HG03457 (cell line): ENCODE data around the gene GSTO2.

Source experiments
- ATAC-seq: cut with Tn5 transposase; IDR thresholded peaks from one replicate; pipeline ENCODE4 v1.9.1; 2021; ENCODE audit warnings: moderate number of reproducible peaks; ENCODE audit not compliant: unreplicated experiment

GSTO2 gene

GRCh38 chr10:104279550-104280259 lies 10.7 kb downstream of the GSTO2 start:
- ATAC-seq: no peak

DNA sequence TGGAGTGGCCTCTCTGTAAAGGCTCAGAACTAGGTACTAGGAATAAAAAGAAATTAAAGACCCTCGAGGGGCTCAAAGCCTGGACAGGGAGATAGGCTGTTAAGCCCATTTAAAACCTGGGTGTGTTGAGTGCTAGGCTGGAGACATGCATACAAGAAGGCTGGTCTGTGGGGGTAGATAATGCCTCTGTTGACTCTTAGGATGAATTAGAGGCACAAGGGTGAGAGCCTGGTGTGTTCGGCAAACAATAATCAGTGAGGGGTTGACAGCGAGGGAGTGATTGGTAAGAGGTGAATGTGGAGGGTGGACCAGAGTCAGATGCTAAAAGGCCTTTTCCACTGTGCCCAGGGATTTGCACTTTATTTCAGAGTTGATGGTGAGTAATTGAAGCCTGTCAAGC lies 12.7 kb downstream of the GSTO2 start:
- ATAC-seq: no peak

DNA sequence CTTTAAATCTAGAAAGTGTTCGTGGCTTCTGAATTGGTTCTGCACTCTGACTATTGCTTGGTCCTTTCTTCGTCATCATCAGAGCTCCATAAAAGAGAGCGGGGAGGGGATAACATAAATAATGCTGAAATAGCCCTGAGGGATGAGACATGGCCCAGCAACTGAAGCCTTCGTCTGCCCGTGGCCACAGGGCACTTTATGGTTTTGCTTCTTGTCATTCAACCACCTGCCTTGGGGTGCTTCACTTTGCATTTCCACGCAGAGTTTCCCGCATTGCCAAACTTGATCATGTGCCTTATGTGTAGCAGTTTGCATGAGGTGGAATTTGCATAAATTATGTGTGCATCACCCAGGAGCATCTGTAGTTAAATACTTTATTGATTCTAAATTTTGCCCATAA lies 15.9 kb downstream of the GSTO2 start:
- no peak for ATAC-seq

DNA sequence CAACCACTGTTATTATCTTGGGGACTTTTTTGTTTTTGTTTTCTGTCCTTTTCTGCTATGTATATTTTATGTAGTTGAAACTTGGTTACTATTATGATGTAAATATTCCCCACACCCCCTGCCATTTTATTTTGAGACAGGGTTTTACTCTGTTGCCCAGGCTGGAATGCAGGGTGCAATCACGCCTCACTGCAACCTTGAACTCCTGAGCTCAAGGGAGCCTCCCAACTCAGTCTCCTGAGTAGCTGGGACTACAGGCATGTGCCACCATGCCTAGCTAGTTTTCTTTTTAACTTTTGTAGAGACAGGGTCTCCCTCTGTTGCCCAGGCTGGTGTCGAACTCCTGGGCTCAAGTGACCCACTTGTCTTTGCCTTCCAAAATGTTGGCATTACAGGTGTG lies 18.0 kb downstream of the GSTO2 start:
- no peak for ATAC-seq

DNA sequence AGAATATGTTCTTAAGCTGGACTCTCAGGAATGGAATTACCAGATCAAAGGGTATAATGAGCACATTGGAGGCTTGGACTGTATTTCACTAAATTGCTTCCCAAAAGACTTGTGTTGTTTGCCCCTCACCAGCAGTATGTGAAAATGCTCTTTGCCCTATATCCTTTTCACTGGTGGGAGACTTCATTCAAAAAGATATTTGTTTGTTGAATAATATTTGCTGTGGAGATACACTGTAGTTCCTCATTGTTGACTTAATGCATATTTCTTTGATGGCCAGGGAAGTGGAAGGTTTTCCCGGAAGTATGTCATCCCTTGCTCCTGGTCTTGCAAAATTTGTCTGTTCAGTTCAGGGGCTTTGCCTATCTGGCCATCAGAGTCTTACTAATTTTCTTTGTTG lies 19.4 kb downstream of the GSTO2 start:
- no peak for ATAC-seq

- ATAC-seq: peak; percentile 98
These were observed 22.5 kb downstream of the GSTO2 start for GRCh38 chr10:104291439-104291951.

GRCh38 chr10:104293011-104293410 lies 24.0 kb downstream of the GSTO2 start:
- no peak for ATAC-seq

GRCh38 chr10:104293781-104294321 lies 24.9 kb downstream of the GSTO2 start:
- ATAC-seq: no peak

- ATAC-seq: no peak
These were observed 27.9 kb downstream of the GSTO2 start for GRCh38 chr10:104296687-104297436.

GRCh38 chr10:104297697-104298660 lies 29.0 kb downstream of the GSTO2 start:
- ATAC-seq: no peak

DNA sequence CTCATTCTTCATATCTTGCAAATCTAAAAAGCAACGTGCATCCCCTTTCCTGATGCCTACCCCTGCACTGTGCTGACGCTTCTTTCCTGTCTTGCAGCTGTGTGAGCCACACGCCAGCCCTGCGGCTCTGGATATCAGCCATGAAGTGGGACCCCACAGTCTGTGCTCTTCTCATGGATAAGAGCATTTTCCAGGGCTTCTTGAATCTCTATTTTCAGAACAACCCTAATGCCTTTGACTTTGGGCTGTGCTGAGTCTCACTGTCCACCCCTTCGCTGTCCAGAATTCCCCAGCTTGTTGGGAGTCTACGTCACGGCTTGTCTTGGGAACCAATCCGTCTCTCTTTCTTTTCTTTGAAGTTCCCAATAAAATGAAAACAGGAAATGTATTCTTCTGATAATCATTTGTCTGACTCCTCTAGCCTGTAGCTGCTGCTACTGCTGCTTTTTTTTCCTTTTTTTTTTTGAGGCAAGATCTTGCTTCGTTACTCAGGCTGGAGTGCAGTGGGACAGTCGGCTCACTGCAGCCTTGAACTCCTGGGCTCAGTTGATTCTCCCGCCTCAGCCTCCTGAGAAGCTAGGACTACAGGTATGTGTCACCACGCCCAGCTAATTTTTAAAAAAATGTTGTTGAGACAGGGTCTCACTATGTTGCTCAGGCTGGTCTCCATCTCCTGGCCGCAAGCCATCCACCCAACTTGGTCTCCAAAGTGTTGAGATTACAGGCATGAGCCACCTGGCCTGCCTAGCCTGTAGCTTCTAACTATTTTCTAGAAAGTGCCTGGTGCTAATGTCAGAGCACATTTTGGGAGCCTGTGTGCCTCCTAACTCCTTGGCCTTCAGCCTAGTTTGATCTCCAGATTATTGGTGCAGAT lies 30.3 kb downstream of the GSTO2 start:
- no peak for ATAC-seq

- no peak for ATAC-seq
These were observed 31.2 kb downstream of the GSTO2 start for GRCh38 chr10:104300002-104300735.

GRCh38 chr10:104300736-104301292 lies 31.8 kb downstream of the GSTO2 start:
- no peak for ATAC-seq

GRCh38 chr10:104301907-104302690 lies 33.1 kb downstream of the GSTO2 start:
- ATAC-seq: no peak

DNA sequence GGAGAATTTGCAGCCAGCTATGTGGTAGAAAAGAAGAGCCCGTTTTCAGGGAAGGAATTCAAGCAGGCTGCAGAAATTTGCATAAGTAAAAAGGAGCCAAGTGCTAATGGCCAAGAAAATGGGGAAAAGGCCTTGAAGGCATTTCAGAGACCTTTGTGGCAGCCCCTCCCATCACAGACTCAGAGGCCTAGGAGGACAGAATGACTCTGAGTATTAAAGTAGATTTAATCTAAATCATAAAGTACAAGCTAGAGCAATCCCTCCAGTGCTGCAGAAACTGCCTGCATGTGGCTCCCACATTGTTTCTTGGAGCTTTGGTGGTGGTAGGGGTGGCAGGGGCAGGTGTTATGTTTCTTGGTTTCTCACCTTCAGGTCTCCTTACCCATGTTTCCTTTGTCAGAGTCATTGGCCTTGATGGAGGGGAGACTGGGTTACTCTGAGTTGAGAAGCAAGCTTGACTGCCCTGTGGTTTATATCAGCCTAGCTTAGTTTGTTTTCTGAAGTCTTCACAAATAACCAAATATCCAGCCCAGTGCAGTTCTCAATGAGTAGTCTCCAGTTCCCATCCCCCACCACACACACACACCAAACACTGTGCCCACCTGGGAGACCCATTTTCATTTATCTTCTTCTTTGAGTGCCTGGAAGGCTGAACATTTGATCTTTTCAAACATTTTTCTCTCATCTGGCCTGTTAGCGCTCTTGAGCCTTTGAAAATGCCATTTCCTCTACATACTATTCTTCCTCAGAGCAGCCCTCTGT lies 34.8 kb downstream of the GSTO2 start:
- ATAC-seq: no peak

- no peak for ATAC-seq
These were observed 35.4 kb downstream of the GSTO2 start for GRCh38 chr10:104304356-104304745.

GRCh38 chr10:104304927-104305326 lies 35.9 kb downstream of the GSTO2 start:
- ATAC-seq: no peak
